Measurements from ENCODE around the gene AFF3. TPM values are rescaled to one million over a fixed set of nuclear protein-coding genes. Genes with fewer than 3 reads are reported as not detected.

AFF3 gene
- total and polyA plus RNA-seq, 10 donors: 6.0 to 92.2 (median 64.0) TPM

DNA sequence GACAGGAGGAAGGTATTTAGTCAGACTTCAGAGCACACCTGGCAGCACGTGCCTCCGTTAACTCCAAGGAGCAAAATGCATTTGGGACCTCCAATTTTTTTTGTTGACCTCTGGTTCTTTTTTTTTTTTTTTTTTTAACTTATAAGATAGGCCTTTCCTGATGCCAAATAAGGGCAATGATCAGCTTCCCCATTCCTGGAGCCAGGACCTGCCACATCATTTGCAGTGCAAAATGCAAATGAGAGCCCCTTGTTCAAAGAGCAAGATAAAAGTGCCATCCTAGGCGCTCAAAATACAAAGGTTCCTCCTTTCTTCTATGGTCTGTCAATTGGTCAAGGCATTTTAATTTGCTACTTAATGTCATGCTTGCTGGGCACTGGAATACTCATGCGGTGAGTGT, 519.4 kb downstream of the AFF3 start:
- intact Hi-C loops (cut with DNase I; ENCODE audit: low total_unique reads): no loop called here
- WGBS, 5 donors: 86 to 95% (median 94%) methylated on average over 4 of the region's 4 CpGs
- H3K27ac ChIP-seq: no peak overlapping the region

DNA sequence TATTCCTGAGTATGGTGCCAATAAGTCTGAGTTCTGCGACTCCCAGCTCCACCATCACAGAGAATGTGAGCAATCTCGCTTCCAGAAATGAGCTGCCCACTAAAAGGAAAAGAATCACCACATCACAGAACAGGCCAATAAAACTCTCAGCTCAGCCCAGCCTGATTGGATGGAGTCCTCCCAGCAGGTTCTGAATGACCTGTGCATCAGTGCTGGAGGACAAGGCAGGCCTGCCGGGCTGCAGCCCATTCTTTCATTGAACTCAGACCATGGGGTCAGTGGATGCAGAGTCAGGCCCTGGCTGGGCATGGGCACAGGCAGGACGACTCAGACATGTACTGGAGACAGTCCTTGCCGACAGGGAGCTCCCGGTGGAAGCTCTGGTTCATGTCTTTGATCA, 519.9 kb downstream of the AFF3 start:
- no peaks in the 10 kb centered on the region for H3K9me3 ChIP-seq
- no peaks in the 10 kb centered on the region for H3K27me3 ChIP-seq (replicated peaks in 1 of 7)
- DNase-seq: no peak
- H3K4me1 ChIP-seq: peaks cover 0 to 12% (median 0%) of the 10 kb centered on the region in 6 donors
- TF ChIP-seq POLR2AphosphoS5 (IDR thresholded peaks at IDR 0.05) (no peak), POLR2A (IDR thresholded peaks at IDR 0.05) (no peak)
- TF ChIP-seq, protein P1, sequence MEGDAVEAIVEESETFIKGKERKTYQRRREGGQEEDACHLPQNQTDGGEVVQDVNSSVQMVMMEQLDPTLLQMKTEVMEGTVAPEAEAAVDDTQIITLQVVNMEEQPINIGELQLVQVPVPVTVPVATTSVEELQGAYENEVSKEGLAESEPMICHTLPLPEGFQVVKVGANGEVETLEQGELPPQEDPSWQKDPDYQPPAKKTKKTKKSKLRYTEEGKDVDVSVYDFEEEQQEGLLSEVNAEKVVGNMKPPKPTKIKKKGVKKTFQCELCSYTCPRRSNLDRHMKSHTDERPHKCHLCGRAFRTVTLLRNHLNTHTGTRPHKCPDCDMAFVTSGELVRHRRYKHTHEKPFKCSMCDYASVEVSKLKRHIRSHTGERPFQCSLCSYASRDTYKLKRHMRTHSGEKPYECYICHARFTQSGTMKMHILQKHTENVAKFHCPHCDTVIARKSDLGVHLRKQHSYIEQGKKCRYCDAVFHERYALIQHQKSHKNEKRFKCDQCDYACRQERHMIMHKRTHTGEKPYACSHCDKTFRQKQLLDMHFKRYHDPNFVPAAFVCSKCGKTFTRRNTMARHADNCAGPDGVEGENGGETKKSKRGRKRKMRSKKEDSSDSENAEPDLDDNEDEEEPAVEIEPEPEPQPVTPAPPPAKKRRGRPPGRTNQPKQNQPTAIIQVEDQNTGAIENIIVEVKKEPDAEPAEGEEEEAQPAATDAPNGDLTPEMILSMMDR (IDR thresholded peaks at IDR 0.05 in 8 of 11, conservative IDR thresholded peaks at IDR 0.05 in 3 of 11): no peak
- H3K36me3 ChIP-seq: peaks cover 0 to 5% (median 0%) of the 10 kb centered on the region in 6 donors
- 81 to 92% (median 89%) methylated on average over 6 of the region's 6 CpGs for whole genome bisulfite sequencing, 5 donors
- intact Hi-C loops (cut with DNase I; ENCODE audit: low total_unique reads): no loop called here
- no peak overlapping the region for H3K27ac ChIP-seq
- H3K4me3 ChIP-seq: no peak overlapping the region

More for the DNA sequence above, 519.4 kb downstream of the AFF3 start:
- Histone ChIP-seq H3K27me3 (replicated peaks in 1 of 7) (no peaks in the 10 kb centered on the region), H3K4me3 (no peak overlapping the region), H3K36me3 (peaks cover 0 to 5% (median 0%) of the 10 kb centered on the region in 6 donors), H3K4me1 (peaks cover 0 to 12% (median 0%) of the 10 kb centered on the region in 6 donors), H3K9me3 (no peaks in the 10 kb centered on the region)
- TF ChIP-seq POLR2AphosphoS5 (IDR thresholded peaks at IDR 0.05) (no peak), POLR2A (IDR thresholded peaks at IDR 0.05) (no peak)
- TF ChIP-seq, protein P1 (IDR thresholded peaks at IDR 0.05 in 8 of 11, conservative IDR thresholded peaks at IDR 0.05 in 3 of 11): no peak
- no peak for DNase-seq

DNA sequence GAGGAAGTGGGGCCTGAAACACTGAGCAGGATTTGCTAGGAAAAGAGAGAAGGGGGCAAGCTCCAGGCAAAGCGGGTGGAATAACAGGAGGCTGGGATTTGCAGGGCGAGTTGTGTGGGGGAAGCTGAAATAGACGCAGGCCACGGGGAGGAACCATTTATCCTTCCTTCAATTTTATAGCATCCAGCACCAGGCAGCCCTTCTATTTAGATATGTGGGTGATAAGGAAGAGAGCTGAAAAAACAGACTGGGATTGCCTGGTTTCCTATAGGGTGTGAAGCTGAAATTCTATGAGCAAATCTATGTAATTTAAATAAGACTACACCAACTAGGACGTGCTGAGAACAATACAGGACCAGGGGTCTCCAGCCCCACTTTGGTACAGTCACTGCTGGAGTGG, 520.6 kb downstream of the AFF3 start:
- intact Hi-C loops (cut with DNase I; ENCODE audit: low total_unique reads): no loop called here
- Histone ChIP-seq H3K27ac (no peak overlapping the region), H3K4me3 (no peak overlapping the region), H3K27me3 (replicated peaks in 1 of 7) (no peaks in the 10 kb centered on the region), H3K4me1 (peaks cover 0 to 12% (median 0%) of the 10 kb centered on the region in 6 donors), H3K36me3 (peaks cover 0 to 5% (median 0%) of the 10 kb centered on the region in 6 donors), H3K9me3 (no peaks in the 10 kb centered on the region)
- no peak for DNase-seq
- TF ChIP-seq, protein P1 (IDR thresholded peaks at IDR 0.05 in 8 of 11, conservative IDR thresholded peaks at IDR 0.05 in 3 of 11): no peak
- TF ChIP-seq POLR2AphosphoS5 (IDR thresholded peaks at IDR 0.05) (no peak), POLR2A (IDR thresholded peaks at IDR 0.05) (no peak)
- whole genome bisulfite sequencing, 5 donors: 73 to 94% (median 89%) methylated on average over 5 of the region's 5 CpGs

DNA sequence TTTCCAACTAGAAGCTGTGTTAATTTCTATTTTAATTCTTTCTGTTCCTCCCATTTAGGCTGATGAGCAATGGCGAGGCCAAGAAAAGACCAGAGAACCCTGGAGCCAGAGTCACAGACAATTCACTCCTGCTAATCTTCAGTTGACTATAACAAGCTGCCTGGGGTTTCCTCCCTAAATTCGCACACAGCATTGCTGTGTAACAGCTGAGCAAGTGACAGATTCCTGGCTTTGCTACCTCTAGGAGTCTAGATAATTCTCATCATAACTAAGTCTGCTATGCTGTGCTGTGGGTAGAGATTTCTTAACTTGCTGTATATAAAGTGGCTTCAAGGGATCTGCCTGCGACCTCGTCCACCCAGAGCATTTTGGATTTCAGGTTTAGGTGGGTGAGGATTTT, 521.3 kb downstream of the AFF3 start:
- no peaks in the 10 kb centered on the region for H3K9me3 ChIP-seq
- no peak for DNase-seq
- H3K4me1 ChIP-seq: peaks cover 0 to 12% (median 0%) of the 10 kb centered on the region in 6 donors
- no peak overlapping the region for H3K27ac ChIP-seq
- TF ChIP-seq POLR2AphosphoS5 (IDR thresholded peaks at IDR 0.05): no peak
- TF ChIP-seq POLR2A (IDR thresholded peaks at IDR 0.05): no peak
- TF ChIP-seq, protein P1 (IDR thresholded peaks at IDR 0.05 in 8 of 11, conservative IDR thresholded peaks at IDR 0.05 in 3 of 11): no peak
- no peak overlapping the region for H3K4me3 ChIP-seq
- H3K36me3 ChIP-seq: peaks cover 0 to 5% (median 0%) of the 10 kb centered on the region in 6 donors
- WGBS, 5 donors: 83 to 89% (median 86%) methylated on average over 4 of the region's 4 CpGs
- intact Hi-C loops (cut with DNase I; ENCODE audit: low total_unique reads): no loop called here
- H3K27me3 ChIP-seq (replicated peaks in 1 of 7): no peaks in the 10 kb centered on the region

Data from spleen (tissue), 11 donors.